ENCODE results near the gene C1R.

DNA sequence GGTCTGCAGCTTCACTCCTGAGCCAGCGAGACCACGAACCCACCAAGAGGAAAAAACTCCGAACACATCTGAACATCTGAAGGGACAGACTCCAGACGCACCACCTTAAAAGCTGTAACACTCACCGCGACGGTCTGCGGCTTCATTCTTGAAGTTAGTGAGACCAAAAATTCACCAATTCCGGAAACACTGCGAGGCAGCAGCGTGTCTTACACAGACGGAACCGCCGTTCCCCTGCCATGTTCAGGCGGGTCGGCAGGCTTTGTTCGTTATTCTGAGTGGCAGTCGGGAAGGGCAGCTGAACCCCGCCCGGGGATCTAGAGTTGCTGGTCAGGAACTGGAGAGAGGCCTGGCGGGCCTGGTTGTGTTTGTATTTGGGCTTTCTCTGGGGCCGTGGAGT is 53.7 kb downstream of the C1R start:
- TF ChIP-seq CTCF (IDR thresholded peaks at IDR 0.05) (no peak), POLR2A (IDR thresholded peaks at IDR 0.05) (no peak)

Measured in lower leg skin (tissue), 3 donors.